Prostate gland (tissue), 2 donors: ENCODE results near the gene CATSPERZ. TPM values are rescaled to one million over a fixed set of nuclear protein-coding genes. Genes with fewer than 3 reads are reported as not detected.

ENCODE experiments used
- DNase-seq: peaks from one replicate; pipeline ENCODE4 v3.0.0-alpha.2; 2019; ENCODE audit warnings: low spot score
- H3K27ac ChIP-seq, 2 donors: fragments of 200-600 bp; sonication (generic); 2 replicates each; pipeline ENCODE4 v1.5.1; 2017 to 2019
- H3K27me3 ChIP-seq: fragments of 200-600 bp; sonication (generic); replicated peaks from 2 replicates; pipeline ENCODE4 v1.5.1; 2019; ENCODE audit not compliant: insufficient read depth
- H3K36me3 ChIP-seq, 2 donors: fragments of 200-600 bp; sonication (generic); 1 replicate in 1 of 2; 2 replicates in 1 of 2; pipeline versions ENCODE4 v1.5.1 to v1.8.1; 2017 to 2019
- H3K4me1 ChIP-seq: fragments of 200-600 bp; sonication (generic); replicated peaks from 2 replicates; pipeline ENCODE4 v1.5.1; 2019
- H3K4me3 ChIP-seq, 2 donors: fragments of 200-600 bp; sonication (generic); 2 replicates each; pipeline ENCODE4 v1.5.1; 2017 to 2019
- H3K9me3 ChIP-seq: fragments of 200-600 bp; sonication (generic); 2 replicates; pipeline ENCODE4 v1.5.1; 2017
- CTCF ChIP-seq, 4 experiments: fragments of 200-600 bp in 2 of 4; fragments of 450-650 bp in 2 of 4; sonication (generic) in 2 of 4; IDR thresholded peaks; 1 replicate in 3 of 4; 2 replicates in 1 of 4; pipeline ENCODE4 v1.5.1; 2016 to 2019; ENCODE audit warnings: antibody characterized with exemption in 4 of 4, mild to moderate bottlenecking in 2 of 4, moderate library complexity in 2 of 4
- POLR2A ChIP-seq: fragments of 450-650 bp; IDR thresholded peaks from one replicate; pipeline ENCODE4 v1.6.1; 2016; ENCODE audit warnings: antibody characterized with exemption, mild to moderate bottlenecking
- POLR2AphosphoS5 ChIP-seq: sonication (generic); formaldehyde crosslinking; IDR thresholded peaks from one replicate; pipeline ENCODE4 v1.6.1; 2017; ENCODE audit warnings: antibody characterized with exemption
- WGBS: methylation state at CpG from one replicate; pipeline ENCODE4 v1.1.5; 2018; 5-methylcytosine and 5-hydroxymethylcytosine counted together
- intact Hi-C: fragments of 100-400 bp; cut with DNase I; formaldehyde crosslinking; loops from one replicate; pipeline ENCODE4 v1.14.2; 2022
- total RNA-seq, 2 donors: library from RNA; depleted of rRNA; stranded (reverse); fragments of >200 nt; gene quantifications; one replicate each; pipeline ENCODE4 v1.1.0, GENCODE V29; 2016

The CATSPERZ gene
- total RNA-seq, 2 donors from 2014 or later = 44.3 TPM; not detected in 1

GRCh38 chr11:64275031-64275800 lies 24.9 kb upstream of the CATSPERZ start:
- intact Hi-C loops = no loop called here
- H3K4me3 ChIP-seq = no peak overlapping the region

DNA sequence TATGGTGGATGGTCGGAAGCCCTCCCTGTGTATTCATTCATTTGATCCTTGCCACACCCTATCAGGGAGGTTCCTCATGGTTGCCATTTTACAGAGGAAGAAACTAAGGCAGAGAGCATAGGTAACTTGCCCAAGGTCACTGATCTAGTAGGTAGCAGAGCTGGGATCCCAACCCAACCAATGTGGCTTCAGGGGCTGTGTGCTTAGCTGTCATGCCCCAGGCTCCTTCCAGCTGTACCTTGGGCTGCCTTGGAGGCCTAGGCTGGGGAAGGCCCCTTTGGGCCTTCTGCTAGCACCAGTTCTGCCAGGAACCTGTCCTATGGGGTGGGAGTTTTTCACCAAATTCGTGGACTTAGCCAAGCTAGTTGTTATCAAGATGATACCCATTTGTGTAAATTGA lies 24.3 kb upstream of the CATSPERZ start:
- no peak overlapping the region for H3K4me3 ChIP-seq
- no peaks in the 10 kb centered on the region for H3K4me1 ChIP-seq
- H3K9me3 ChIP-seq = no peaks in the 10 kb centered on the region
- no peaks in the 10 kb centered on the region for H3K27me3 ChIP-seq
- no peak for DNase-seq
- H3K27ac ChIP-seq = no peak overlapping the region
- intact Hi-C loops = no loop called here
- WGBS = 60% methylated on average over 2 of the region's 2 CpGs
- H3K36me3 ChIP-seq = no peaks in the 10 kb centered on the region
- TF ChIP-seq POLR2A (no peak), CTCF (IDR thresholded peaks at IDR 0.05) (no peak), POLR2AphosphoS5 (no peak)

More at GRCh38 chr11:64275031-64275800, 24.9 kb upstream of the CATSPERZ start:
- no peaks in the 10 kb centered on the region for H3K9me3 ChIP-seq
- no peaks in the 10 kb centered on the region for H3K4me1 ChIP-seq
- no peak overlapping the region for H3K27ac ChIP-seq
- TF ChIP-seq POLR2AphosphoS5 (no peak), POLR2A (no peak), CTCF (IDR thresholded peaks at IDR 0.05) (no peak)
- 86% methylated on average over 15 of the region's 15 CpGs for WGBS
- no peaks in the 10 kb centered on the region for H3K27me3 ChIP-seq
- no peak for DNase-seq
- H3K36me3 ChIP-seq = no peaks in the 10 kb centered on the region

DNA sequence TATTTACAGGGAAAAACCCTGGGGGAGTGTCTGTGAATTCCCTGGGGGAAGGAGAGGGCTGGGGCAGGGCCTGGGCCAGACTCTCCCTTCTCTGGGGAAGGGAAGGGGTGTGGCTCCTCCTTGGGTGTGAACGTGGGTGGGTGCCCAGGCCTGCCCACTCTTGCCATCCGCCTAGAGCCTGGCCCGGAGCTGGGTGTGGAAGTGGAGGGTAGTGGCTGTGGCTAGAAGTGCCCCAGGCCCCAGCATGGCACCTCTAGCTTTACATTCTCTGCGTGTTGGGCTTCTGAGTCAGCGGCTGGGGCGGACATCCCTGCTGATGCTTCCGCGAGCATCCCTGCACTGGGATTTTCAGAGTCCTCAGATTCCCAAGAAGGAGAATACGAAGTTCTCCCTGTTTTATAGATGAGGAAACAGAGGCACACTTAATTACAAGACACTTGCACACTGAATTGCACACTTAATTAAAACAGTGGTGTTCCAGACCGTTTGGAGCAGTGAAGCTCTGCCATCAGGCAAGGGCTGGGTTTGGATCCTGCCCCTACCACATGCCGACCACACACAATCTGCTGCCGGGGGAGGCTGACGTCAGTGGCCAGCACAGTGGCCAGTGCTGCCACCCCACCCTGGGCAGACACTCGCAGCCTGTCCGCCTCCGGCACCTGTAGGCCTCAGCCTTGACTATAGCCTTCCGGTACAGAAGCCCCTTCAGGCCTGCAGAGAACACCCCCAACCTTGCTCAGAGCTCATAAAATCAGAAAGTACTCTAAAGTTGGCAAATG lies 23.3 kb upstream of the CATSPERZ start:
- DNase-seq = no peak
- no peak overlapping the region for H3K4me3 ChIP-seq
- intact Hi-C loops = no loop called here
- H3K27ac ChIP-seq = no peak overlapping the region
- whole genome bisulfite sequencing = 61% methylated on average over 17 of the region's 17 CpGs
- TF ChIP-seq POLR2A = no peak
- no peak for TF ChIP-seq CTCF (IDR thresholded peaks at IDR 0.05)
- TF ChIP-seq POLR2AphosphoS5 = no peak
- no peaks in the 10 kb centered on the region for H3K36me3 ChIP-seq
- H3K27me3 ChIP-seq = no peaks in the 10 kb centered on the region
- no peaks in the 10 kb centered on the region for H3K9me3 ChIP-seq
- no peaks in the 10 kb centered on the region for H3K4me1 ChIP-seq

GRCh38 chr11:64278576-64279190 lies 21.5 kb upstream of the CATSPERZ start:
- intact Hi-C loops = no loop called here
- DNase-seq = no peak
- no peak overlapping the region for H3K4me3 ChIP-seq
- no peaks in the 10 kb centered on the region for H3K36me3 ChIP-seq
- 81% methylated on average over 8 of the region's 8 CpGs for WGBS
- H3K4me1 ChIP-seq = peaks cover 4% of the 10 kb centered on the region
- no peak overlapping the region for H3K27ac ChIP-seq
- TF ChIP-seq POLR2AphosphoS5 (no peak), CTCF (IDR thresholded peaks at IDR 0.05) (no peak), POLR2A (no peak)
- H3K27me3 ChIP-seq = no peaks in the 10 kb centered on the region
- H3K9me3 ChIP-seq = no peaks in the 10 kb centered on the region
